ENCODE measurements around the gene C1orf53.

GRCh38 chr1:197933016-197933415, 30.6 kb downstream of the C1orf53 start:
- TF ChIP-seq CTCF (IDR thresholded peaks at IDR 0.05) = no peak
- no peak for TF ChIP-seq POLR2A (IDR thresholded peaks at IDR 0.05)
- TF ChIP-seq POLR2AphosphoS5 (IDR thresholded peaks at IDR 0.05) = no peak
- TF ChIP-seq EP300 (IDR thresholded peaks at IDR 0.05; ENCODE audit: low read depth) = no peak
